Measurements from ENCODE around the gene GRIFIN. TPM values are rescaled to one million over a fixed set of nuclear protein-coding genes. Genes with fewer than 3 reads are reported as not detected.

Gene GRIFIN
- total and polyA plus RNA-seq, 2 donors (not counting 1 experiment from before 2014, with no cell fraction given): not detected

- no peak for DNase-seq
- H3K27me3 Mint-ChIP-seq: peaks cover 15% of the 10 kb centered on the region
These were observed 20.9 kb upstream of the GRIFIN start for GRCh38 chr7:2497065-2497464.

GRCh38 chr7:2496375-2496774 is 20.2 kb upstream of the GRIFIN start:
- POLR2A ChIA-PET: no interaction called here
- WGBS (ENCODE audit: insufficient coverage): 93% methylated on average over 9 of the region's 9 CpGs
- Histone ChIP-seq H2AFZ (ENCODE audit: insufficient read depth, low read depth, low read length, poor library complexity, severe bottlenecking) (no peak overlapping the region), H3K79me2 (ENCODE audit: control insufficient read depth, insufficient read depth, low read length) (no peaks in the 10 kb centered on the region), H3K4me1 (ENCODE audit: control insufficient read depth in 2 of 2, insufficient read depth in 2 of 2, low read length in 2 of 2) (peaks cover 9 to 18% of the 10 kb centered on the region in 2 donors), H4K20me1 (ENCODE audit: control insufficient read depth, insufficient read depth, low read length, poor library complexity, severe bottlenecking) (no peaks in the 10 kb centered on the region), H3K4me3 (ENCODE audit: control extremely low read depth in 1 of 5, extremely low read depth in 1 of 5, insufficient read depth in 1 of 5, low read depth in 2 of 5, low read length in 4 of 5) (no peak overlapping the region), H3K4me2 (replicated peaks; ENCODE audit: low read depth, low read length, poor library complexity, severe bottlenecking) (no peak overlapping the region), H3K27me3 (replicated peaks in 1 of 4; ENCODE audit: control extremely low read depth in 1 of 4, control insufficient read depth in 3 of 4, insufficient read depth in 4 of 4, low read length in 3 of 4) (peaks cover 0 to 36% (median 10%) of the 10 kb centered on the region in 4 experiments), H3K9me3 (ENCODE audit: control extremely low read depth in 1 of 3, control insufficient read depth in 2 of 3, insufficient read depth in 1 of 3, low read length in 2 of 3) (peaks cover 0 to 14% (median 0%) of the 10 kb centered on the region in 3 donors), H3K27ac (ENCODE audit: low read length in 2 of 2) (no peak overlapping the region), H3K36me3 (replicated peaks in 1 of 2; ENCODE audit: control extremely low read depth in 1 of 2, control insufficient read depth in 1 of 2, extremely low read depth in 1 of 2, insufficient read depth in 2 of 2, low read length in 1 of 2) (no peaks in the 10 kb centered on the region), H3K9ac (ENCODE audit: low read length) (no peak overlapping the region)
- Mint-ChIP-seq H3K27me3 (peaks cover 15% of the 10 kb centered on the region), H3K4me3 (no peak overlapping the region), H3K27ac (no peak overlapping the region), H3K4me1 (peaks cover 8% of the 10 kb centered on the region), H3K9me3 (ENCODE audit: insufficient read depth) (no peaks in the 10 kb centered on the region)
- intact Hi-C loops (cut with micrococcal nuclease): no loop called here
- ATAC-seq (ENCODE audit: low read depth): no peak
- CTCF ChIA-PET: interaction anchor here (1.6 kb wide), 1 partner anchor 214 kb away, joined by 3 read pairs; no protein-coding TSS in a partner anchor
- DNase-seq: no peak
- TF ChIP-seq EZH2 (IDR thresholded peaks at IDR 0.05; ENCODE audit: borderline replicate concordance, insufficient read depth, low read depth, low read length, poor library complexity, severe bottlenecking): no peak
- no peak for TF ChIP-seq CTCF (IDR thresholded peaks at IDR 0.05)

More at GRCh38 chr7:2497065-2497464, 20.9 kb upstream of the GRIFIN start:
- Mint-ChIP-seq H3K4me1 (peaks cover 9% of the 10 kb centered on the region), H3K27ac (peak overlapping the region; percentile 37), H3K9me3 (ENCODE audit: insufficient read depth) (no peaks in the 10 kb centered on the region), H3K4me3 (no peak overlapping the region)
- no peak for ATAC-seq (ENCODE audit: low read depth)
- no peak overlapping the region for H3K9ac ChIP-seq (ENCODE audit: low read length)
- H4K20me1 ChIP-seq (ENCODE audit: control insufficient read depth, insufficient read depth, low read length, poor library complexity, severe bottlenecking): no peaks in the 10 kb centered on the region
- no peak overlapping the region for H3K27ac ChIP-seq (ENCODE audit: low read length in 2 of 2)
- intact Hi-C loops (cut with micrococcal nuclease): no loop called here
- ChIA-PET CTCF (interaction anchor here (1.6 kb wide), 1 partner anchor 213 kb away, joined by 3 read pairs; no protein-coding TSS in a partner anchor), POLR2A (no interaction called here)
- peaks cover 0 to 36% (median 10%) of the 10 kb centered on the region in 4 experiments for H3K27me3 ChIP-seq (replicated peaks in 1 of 4; ENCODE audit: control extremely low read depth in 1 of 4, control insufficient read depth in 3 of 4, insufficient read depth in 4 of 4, low read length in 3 of 4)
- no peak overlapping the region for H3K4me2 ChIP-seq (replicated peaks; ENCODE audit: low read depth, low read length, poor library complexity, severe bottlenecking)
- peaks cover 0 to 12% (median 0%) of the 10 kb centered on the region in 3 donors for H3K9me3 ChIP-seq (ENCODE audit: control extremely low read depth in 1 of 3, control insufficient read depth in 2 of 3, insufficient read depth in 1 of 3, low read length in 2 of 3)
- 87% methylated on average over 3 of the region's 3 CpGs for WGBS (ENCODE audit: insufficient coverage)
- H3K4me1 ChIP-seq (ENCODE audit: control insufficient read depth in 2 of 2, insufficient read depth in 2 of 2, low read length in 2 of 2): peaks cover 9 to 18% of the 10 kb centered on the region in 2 donors
- no peak overlapping the region for H2AFZ ChIP-seq (ENCODE audit: insufficient read depth, low read depth, low read length, poor library complexity, severe bottlenecking)
- H3K36me3 ChIP-seq (replicated peaks in 1 of 2; ENCODE audit: control extremely low read depth in 1 of 2, control insufficient read depth in 1 of 2, extremely low read depth in 1 of 2, insufficient read depth in 2 of 2, low read length in 1 of 2): no peaks in the 10 kb centered on the region
- no peak overlapping the region for H3K4me3 ChIP-seq (ENCODE audit: control extremely low read depth in 1 of 5, extremely low read depth in 1 of 5, insufficient read depth in 1 of 5, low read depth in 2 of 5, low read length in 4 of 5)
- no peaks in the 10 kb centered on the region for H3K79me2 ChIP-seq (ENCODE audit: control insufficient read depth, insufficient read depth, low read length)
- TF ChIP-seq CTCF (IDR thresholded peaks at IDR 0.05) (no peak), EZH2 (IDR thresholded peaks at IDR 0.05; ENCODE audit: borderline replicate concordance, insufficient read depth, low read depth, low read length, poor library complexity, severe bottlenecking) (no peak)
